Gastroesophageal sphincter (tissue), 4 donors: ENCODE results near the gene COL25A1. TPM values are rescaled to one million over a fixed set of nuclear protein-coding genes. Genes with fewer than 3 reads are reported as not detected.

Experiments used
- ATAC-seq: fragments of 150-250 bp; one replicate; pipeline ENCODE4 v1.9.1; 2016; ENCODE audit warnings: mild to moderate bottlenecking, moderate library complexity
- H3K27ac ChIP-seq, 4 donors: fragments of 200-600 bp; sonication (generic) in 3 of 4; 1 replicate in 3 of 4; 2 replicates in 1 of 4; pipeline ENCODE4 v1.5.1; 2016 to 2019
- H3K27me3 ChIP-seq: fragments of 200-600 bp; sonication (generic); one replicate; pipeline ENCODE4 v1.5.1; 2019
- H3K36me3 ChIP-seq, 2 donors: fragments of 200-600 bp; sonication (generic); one replicate each; pipeline ENCODE4 v1.5.1; 2019; ENCODE audit warnings: control low read depth in 1 of 2
- H3K4me1 ChIP-seq, 3 donors: fragments of 200-600 bp; sonication (generic); 1 replicate in 2 of 3; 2 replicates in 1 of 3; pipeline ENCODE4 v1.5.1; 2016 to 2019; ENCODE audit warnings: control low read depth in 2 of 3
- H3K4me3 ChIP-seq, 2 donors: fragments of 200-600 bp; sonication (generic); one replicate each; pipeline ENCODE4 v1.5.1; 2019; ENCODE audit warnings: mild to moderate bottlenecking in 1 of 2, moderate library complexity in 1 of 2
- H3K9me3 ChIP-seq, 3 donors: fragments of 200-600 bp; sonication (generic); one replicate each; pipeline ENCODE4 v1.5.1; 2017 to 2019; ENCODE audit warnings: control low read depth in 2 of 3
- CTCF ChIP-seq, 4 experiments: fragments of 200-600 bp in 2 of 4; fragments of 450-650 bp in 2 of 4; sonication (generic) in 1 of 4; IDR thresholded peaks; one replicate each; pipeline ENCODE4 v1.5.1; 2017 to 2019; ENCODE audit warnings: antibody characterized with exemption in 4 of 4, mild to moderate bottlenecking in 2 of 4, moderate library complexity in 2 of 4
- EP300 ChIP-seq: sonication (generic); formaldehyde crosslinking; IDR thresholded peaks from one replicate; pipeline ENCODE4 v1.6.1; 2017; ENCODE audit warnings: antibody characterized with exemption, mild to moderate bottlenecking
- POLR2A ChIP-seq, 2 donors: fragments of 450-650 bp; IDR thresholded peaks; one replicate each; pipeline ENCODE4 v1.6.1; 2017; ENCODE audit warnings: antibody characterized with exemption in 2 of 2, mild to moderate bottlenecking in 2 of 2, moderate library complexity in 1 of 2
- POLR2AphosphoS5 ChIP-seq: sonication (generic); formaldehyde crosslinking; IDR thresholded peaks from one replicate; pipeline ENCODE4 v1.6.1; 2017; ENCODE audit warnings: antibody characterized with exemption
- WGBS, 2 donors: methylation state at CpG; one replicate each; pipeline ENCODE4 v1.1.5; 2018; ENCODE audit warnings: low coverage in 1 of 2; 5-methylcytosine and 5-hydroxymethylcytosine counted together
- total RNA-seq, 4 donors: library from RNA; depleted of rRNA; stranded (reverse); fragments of >200 nt; gene quantifications; one replicate each; pipeline ENCODE4 v1.1.0, GENCODE V29; 2016

Gene COL25A1
- total RNA-seq, 4 donors from 2014 or later: 0.40 to 1.8 (median 1.0) TPM

GRCh38 chr4:109126856-109127255 lies 175.6 kb downstream of the COL25A1 start:
- no peaks in the 10 kb centered on the region for H3K27me3 ChIP-seq
- no peak overlapping the region for H3K27ac ChIP-seq
- H3K9me3 ChIP-seq: no peaks in the 10 kb centered on the region
- H3K4me3 ChIP-seq: no peak overlapping the region
- no peak for ATAC-seq
- TF ChIP-seq POLR2AphosphoS5 (no peak), POLR2A (IDR thresholded peaks at IDR 0.05) (no peak), EP300 (no peak), CTCF (IDR thresholded peaks at IDR 0.05) (no peak)
- WGBS, 2 donors: 70 to 81% methylated on average over 2 of the region's 2 CpGs
- H3K4me1 ChIP-seq: no peaks in the 10 kb centered on the region
- H3K36me3 ChIP-seq: no peaks in the 10 kb centered on the region

GRCh38 chr4:109125084-109125483 lies 177.4 kb downstream of the COL25A1 start:
- WGBS, 2 donors: 50 to 57% methylated on average over 1 of the region's 1 CpG
- Histone ChIP-seq H3K4me3 (no peak overlapping the region), H3K27ac (no peak overlapping the region), H3K36me3 (no peaks in the 10 kb centered on the region), H3K9me3 (peaks cover 0 to 4% (median 0%) of the 10 kb centered on the region in 3 donors), H3K4me1 (no peaks in the 10 kb centered on the region), H3K27me3 (no peaks in the 10 kb centered on the region)
- TF ChIP-seq EP300: no peak
- no peak for TF ChIP-seq CTCF (IDR thresholded peaks at IDR 0.05)
- TF ChIP-seq POLR2AphosphoS5: no peak
- no peak for TF ChIP-seq POLR2A (IDR thresholded peaks at IDR 0.05)
- no peak for ATAC-seq

GRCh38 chr4:109123951-109124350 lies 178.5 kb downstream of the COL25A1 start:
- 92 to 94% methylated on average over 1 of the region's 1 CpG for WGBS, 2 donors
- TF ChIP-seq POLR2A (IDR thresholded peaks at IDR 0.05) (no peak), POLR2AphosphoS5 (no peak), EP300 (no peak), CTCF (IDR thresholded peaks at IDR 0.05) (no peak)
- Histone ChIP-seq H3K27me3 (no peaks in the 10 kb centered on the region), H3K4me3 (no peak overlapping the region), H3K27ac (no peak overlapping the region), H3K36me3 (no peaks in the 10 kb centered on the region), H3K9me3 (peaks cover 0 to 4% (median 0%) of the 10 kb centered on the region in 3 donors), H3K4me1 (no peaks in the 10 kb centered on the region)
- ATAC-seq: no peak

DNA sequence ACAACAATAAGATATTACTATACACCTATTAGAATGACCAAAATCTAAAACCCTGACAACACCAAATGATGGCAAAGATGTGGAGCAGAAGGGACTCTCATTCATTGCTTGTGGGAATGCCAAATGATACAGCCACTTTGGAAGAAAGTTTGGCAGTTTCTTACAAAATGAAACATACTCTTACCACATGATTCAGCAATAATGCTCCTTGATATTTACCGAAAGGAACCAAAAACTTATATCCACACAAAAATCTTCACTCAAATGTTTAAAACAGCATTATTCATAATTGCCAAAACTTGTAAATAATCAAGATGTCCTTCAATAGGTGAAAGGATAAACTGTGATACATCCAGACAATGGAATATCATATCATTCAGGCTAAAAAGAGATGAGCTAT lies 180.9 kb downstream of the COL25A1 start:
- no peak overlapping the region for H3K4me3 ChIP-seq
- H3K27me3 ChIP-seq: no peaks in the 10 kb centered on the region
- WGBS, 2 donors: 84 to 88% methylated on average over 1 of the region's 1 CpG
- no peak overlapping the region for H3K27ac ChIP-seq
- no peak for ATAC-seq
- H3K9me3 ChIP-seq: peaks cover 0 to 4% (median 0%) of the 10 kb centered on the region in 3 donors
- TF ChIP-seq EP300 (no peak), CTCF (IDR thresholded peaks at IDR 0.05) (no peak), POLR2A (IDR thresholded peaks at IDR 0.05) (no peak), POLR2AphosphoS5 (no peak)
- no peaks in the 10 kb centered on the region for H3K36me3 ChIP-seq
- no peaks in the 10 kb centered on the region for H3K4me1 ChIP-seq

DNA sequence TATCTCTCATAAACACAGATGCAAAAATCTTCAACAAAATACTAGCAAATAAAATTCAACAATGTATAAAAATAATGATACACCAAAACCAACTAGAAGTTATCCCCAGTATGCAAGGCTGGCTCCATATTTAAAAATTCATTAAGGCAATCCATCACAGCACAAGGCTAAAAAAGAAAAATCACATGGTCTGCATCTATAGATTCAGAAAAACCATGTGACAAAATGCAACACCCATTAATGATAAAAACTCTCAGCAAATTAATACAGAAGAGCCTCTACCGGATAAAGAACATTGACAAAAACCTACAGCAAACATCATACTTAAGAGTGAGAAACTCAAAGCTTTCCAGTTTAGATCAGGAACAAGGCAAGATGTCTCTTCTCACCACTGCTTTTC lies 182.6 kb downstream of the COL25A1 start:
- Histone ChIP-seq H3K27me3 (no peaks in the 10 kb centered on the region), H3K9me3 (peaks cover 0 to 4% (median 0%) of the 10 kb centered on the region in 3 donors), H3K36me3 (no peaks in the 10 kb centered on the region), H3K27ac (no peak overlapping the region), H3K4me1 (no peaks in the 10 kb centered on the region), H3K4me3 (no peak overlapping the region)
- no peak for TF ChIP-seq POLR2AphosphoS5
- no peak for TF ChIP-seq POLR2A (IDR thresholded peaks at IDR 0.05)
- no peak for TF ChIP-seq CTCF (IDR thresholded peaks at IDR 0.05)
- no peak for TF ChIP-seq EP300
- 64 to 100% methylated on average over 1 of the region's 1 CpG for WGBS, 2 donors
- no peak for ATAC-seq
